Measurements from ENCODE around the gene TMTC4.

GRCh38 chr13:100596516-100596915, 78.1 kb downstream of the TMTC4 start:
- TF ChIP-seq CTCF (IDR thresholded peaks at IDR 0.05), result no peak
- TF ChIP-seq POLR2A (IDR thresholded peaks at IDR 0.05), result no peak
